K562 (cell line): ENCODE measurements around the gene PPP1R14B. TPM values are rescaled to one million over a fixed set of nuclear protein-coding genes. Genes with fewer than 3 reads are reported as not detected.
A peak's percentile ranks its signal among the peaks of the same experiment; 100 is the strongest.

Source experiments
- ARID1B ChIP-seq: fragments of 450-650 bp; IDR thresholded peaks from 2 replicates; pipeline ENCODE4 v1.6.1; 2016; ENCODE audit warnings: antibody characterized with exemption, mild to moderate bottlenecking, inconsistent platforms
- BRCA1 ChIP-seq, 2 experiments: fragments of 450-650 bp in 1 of 2; sonication (generic) in 1 of 2; formaldehyde crosslinking in 1 of 2; IDR thresholded peaks; 2 replicates each; pipeline versions ENCODE4 v1.5.0 to v1.6.1; 2017 to 2020; ENCODE audit warnings: mild to moderate bottlenecking in 1 of 2, missing genetic modification reagents in 1 of 2
- BRF2 ChIP-seq: IDR thresholded peaks from 3 replicates; pipeline ENCODE4 v1.6.1; 2011; ENCODE audit warnings: borderline replicate concordance, mild to moderate bottlenecking; ENCODE audit not compliant: insufficient read length, insufficient read depth
- CHD4 ChIP-seq: fragments of 200-600 bp; sonication (generic); IDR thresholded peaks from 3 replicates; pipeline ENCODE4 v1.6.1; 2012; ENCODE audit warnings: low read depth, mild to moderate bottlenecking, mixed read lengths, low read length, inconsistent platforms; ENCODE audit not compliant: insufficient read depth, insufficient replicate concordance, poor library complexity, severe bottlenecking
- DMBX1 ChIP-seq: fragments of 250-450 bp; sonication (Bioruptor Pico); IDR thresholded peaks from 2 replicates; pipeline ENCODE4 v1.8.0; 2022; ENCODE audit warnings: inconsistent platforms, mild to moderate bottlenecking, moderate library complexity, borderline replicate concordance
- FOXP1 ChIP-seq: sonication (generic); formaldehyde crosslinking; IDR thresholded peaks from 2 replicates; pipeline ENCODE4 v1.8.0; 2022; ENCODE audit warnings: mild to moderate bottlenecking, missing genetic modification reagents
- HMBOX1 ChIP-seq: sonication (generic); IDR thresholded peaks from 2 replicates; pipeline ENCODE4 v1.6.1; 2016
- HNRNPL ChIP-seq: fragments of 200-400 bp; formaldehyde crosslinking; IDR thresholded peaks from 2 replicates; pipeline ENCODE4 v1.6.1; 2017; ENCODE audit warnings: low read depth, mild to moderate bottlenecking, low read length
- JUN ChIP-seq, 2 experiments: sonication (generic) in 1 of 2; formaldehyde crosslinking in 1 of 2; IDR thresholded peaks; 2 replicates each; pipeline versions ENCODE4 v1.6.1 to v1.8.0; 2012 to 2022; ENCODE audit warnings: borderline replicate concordance in 2 of 2, mild to moderate bottlenecking in 2 of 2, improper control_type of control experiment in 1 of 2, low read depth in 1 of 2, low read length in 1 of 2, missing genetic modification reagents in 1 of 2
- KAT7 ChIP-seq: sonication (generic); formaldehyde crosslinking; IDR thresholded peaks from 2 replicates; pipeline ENCODE4 v1.8.0; 2022; ENCODE audit warnings: missing genetic modification reagents, mild to moderate bottlenecking, borderline replicate concordance
- KDM5B ChIP-seq: fragments of 200-600 bp; sonication (generic); IDR thresholded peaks from 2 replicates; pipeline ENCODE4 v1.6.1; 2012; ENCODE audit warnings: low read depth, mild to moderate bottlenecking, moderate library complexity, low read length, control low read depth, inconsistent platforms; ENCODE audit not compliant: insufficient replicate concordance
- KHSRP ChIP-seq: fragments of 450-650 bp; IDR thresholded peaks from 2 replicates; pipeline ENCODE4 v1.6.1; 2017
- MECOM ChIP-seq: fragments of 250-450 bp; sonication (Bioruptor Pico); IDR thresholded peaks from 2 replicates; pipeline ENCODE4 v1.8.0; 2022; ENCODE audit warnings: inconsistent platforms
- MYC ChIP-seq, 2 experiments: fragments of 250-450 bp in 1 of 2; sonication (Bioruptor Pico) in 1 of 2; IDR thresholded peaks; 2 replicates each; pipeline versions ENCODE4 v1.5.1 to v1.6.1; 2012 to 2021; ENCODE audit warnings: low read depth in 2 of 2, borderline replicate concordance in 1 of 2, improper control_type of control experiment in 1 of 2, low read length in 1 of 2, mild to moderate bottlenecking in 1 of 2, moderate library complexity in 1 of 2
- NKRF ChIP-seq: fragments of 450-650 bp; IDR thresholded peaks from 2 replicates; pipeline ENCODE4 v1.6.1; 2016; ENCODE audit warnings: borderline replicate concordance
- NR2F6 ChIP-seq: fragments of 450-650 bp; formaldehyde crosslinking; IDR thresholded peaks from 2 replicates; pipeline ENCODE4 v1.4.0; 2020; ENCODE audit warnings: mild to moderate bottlenecking
- PML ChIP-seq: IDR thresholded peaks from 2 replicates; pipeline ENCODE4 v1.6.1; 2012; ENCODE audit warnings: low read length, inconsistent platforms
- POLR2B ChIP-seq: fragments of 450-650 bp; IDR thresholded peaks from 2 replicates; pipeline ENCODE4 v1.6.1; 2018; ENCODE audit warnings: low read depth; ENCODE audit not compliant: partially characterized antibody
- PPARD ChIP-seq: fragments of 250-450 bp; sonication (Bioruptor Pico); IDR thresholded peaks from 2 replicates; pipeline ENCODE4 v1.8.0; 2022; ENCODE audit warnings: inconsistent platforms, mild to moderate bottlenecking, moderate library complexity
- RFX7 ChIP-seq: fragments of 250-450 bp; sonication (Bioruptor Pico); IDR thresholded peaks from 2 replicates; pipeline ENCODE4 v1.5.1; 2021; ENCODE audit warnings: mild to moderate bottlenecking
- SP1 ChIP-seq: sonication (generic); formaldehyde crosslinking; IDR thresholded peaks from 2 replicates; pipeline ENCODE4 v1.8.1; 2022; ENCODE audit warnings: mild to moderate bottlenecking, missing genetic modification reagents
- TFAM ChIP-seq: fragments of 250-450 bp; sonication (Bioruptor Pico); conservative IDR thresholded peaks from 2 replicates; pipeline ENCODE4 v1.5.0; 2021; ENCODE audit warnings: mild to moderate bottlenecking, moderate library complexity
- YBX1 ChIP-seq: fragments of 450-650 bp; IDR thresholded peaks from 2 replicates; pipeline ENCODE4 v1.7.1; 2016; ENCODE audit warnings: mild to moderate bottlenecking
- ZNF717 ChIP-seq: fragments of 250-450 bp; sonication (Bioruptor Pico); IDR thresholded peaks from 2 replicates; pipeline ENCODE4 v1.5.0; 2021
- polyA plus RNA-seq, 8 experiments: library from polyadenylated mRNA; depleted of rRNA in 4 of 8; stranded (reverse) in 5 of 8; unstranded in 3 of 8; fragments of >200 nt; fragmentation: Nextera tagmentation in 2 of 8; fragmentation: Illumina TruSeq in 1 of 8; extraction: Ambion mirVana in 2 of 8; extraction: Trizol in 1 of 8; gene quantifications; 2 replicates each; pipeline versions ENCODE4 v1.2.1 to v1.2.3, GENCODE V29; 2011 to 2014; ENCODE audit warnings: inconsistent platforms in 1 of 8, missing spikeins in 1 of 8
- total RNA-seq, 7 experiments: library from RNA; depleted of rRNA in 6 of 7; stranded (reverse); fragments of >200 nt in 6 of 7; fragmentation: Illumina TruSeq in 2 of 7; extraction: Trizol in 2 of 7; gene quantifications; 2 replicates each; pipeline versions ENCODE4 v1.2.1 to v1.2.3, GENCODE V29; 2011 to 2021; ENCODE audit warnings: low replicate concordance in 1 of 7

Gene PPP1R14B
- total and polyA plus RNA-seq, 9 of the 15 experiments (the other 6 are each of a cell fraction or from before 2014, with no cell fraction given), result 7.7 to 566 (median 212) TPM

- TF ChIP-seq NKRF, result peak; percentile 71; the same call in 1 of the 2 replicates
- no peak for TF ChIP-seq RFX7 (CRISPR knock-in tag)
- TF ChIP-seq CHD4, result no peak
- peak; percentile 60; the same call in 1 of the 2 replicates for TF ChIP-seq JUN (IDR thresholded peaks at IDR 0.05; ENCODE audit: borderline replicate concordance, low read depth, low read length)
- TF ChIP-seq JUN (CRISPR knock-in tag; IDR thresholded peaks at IDR 0.05; ENCODE audit: borderline replicate concordance), result no peak; the same call in 1 of the 2 replicates
- 0 out of 2 replicates have a peak, but pooled peaks have one; percentile 55 for TF ChIP-seq KAT7
- TF ChIP-seq NR2F6, result no peak
- TF ChIP-seq FOXP1 (CRISPR knock-in tag), result no peak
- no peak for TF ChIP-seq TFAM (CRISPR knock-in tag)
- TF ChIP-seq YBX1, result no peak
- no peak for TF ChIP-seq KHSRP
- no peak for TF ChIP-seq BRF2
- no peak for TF ChIP-seq POLR2B
- TF ChIP-seq PPARD (CRISPR knock-in tag), result no peak
- no peak for TF ChIP-seq BRCA1 (IDR thresholded peaks at IDR 0.05)
- no peak for TF ChIP-seq BRCA1 (CRISPR knock-in tag; IDR thresholded peaks at IDR 0.05)
- peak; percentile 17; the same call in 1 of the 2 replicates for TF ChIP-seq MYC (IDR thresholded peaks at IDR 0.05; ENCODE audit: low read depth, low read length)
- TF ChIP-seq MYC (CRISPR knock-in tag; IDR thresholded peaks at IDR 0.05; ENCODE audit: borderline replicate concordance, low read depth), result peak; percentile 18; the same call in 1 of the 2 replicates
- TF ChIP-seq DMBX1 (CRISPR knock-in tag), result no peak
- TF ChIP-seq HNRNPL, result no peak
- peak; percentile 70 for TF ChIP-seq ARID1B
- no peak for TF ChIP-seq ZNF717
- no peak for TF ChIP-seq MECOM (CRISPR knock-in tag)
- no peak; the same call in 1 of the 2 replicates for TF ChIP-seq SP1 (CRISPR knock-in tag)
- TF ChIP-seq HMBOX1, result no peak
- no peak for TF ChIP-seq PML
- no peak for TF ChIP-seq KDM5B
These were observed 734 bp downstream of the PPP1R14B start (continued) for GRCh38 chr11:64245797-64246620.
